D721Med (cell line): ENCODE data around the gene KCNQ4.

Experiments used
- DNase-seq: peaks from one replicate; pipeline ENCODE4 v3.0.0; 2011; ENCODE audit warnings: low spot score; ENCODE audit not compliant: insufficient read length
- FAIRE-seq: peaks from 2 replicates; lab custom pipeline; 2011; peaks lifted over from hg19 to GRCh38; lab: Jason Lieb, UNC
- CTCF ChIP-seq: IDR thresholded peaks from 2 replicates; pipeline ENCODE4 v1.5.1; 2012; ENCODE audit warnings: mild to moderate bottlenecking, control low read depth; ENCODE audit not compliant: insufficient read depth; ENCODE audit errors: missing control alignments

Gene KCNQ4

GRCh38 chr1:40838045-40838979 is 54.7 kb downstream of the KCNQ4 start:
- DNase-seq (no peak), FAIRE-seq (no peak)
- TF ChIP-seq CTCF, result no peak

- DNase-seq (no peak), FAIRE-seq (no peak)
- TF ChIP-seq CTCF, result no peak
These were observed 55.7 kb downstream of the KCNQ4 start for GRCh38 chr1:40838980-40839942.

GRCh38 chr1:40839943-40840335 is 56.4 kb downstream of the KCNQ4 start:
- TF ChIP-seq CTCF, result no peak
- FAIRE-seq (no peak), DNase-seq (no peak)

- FAIRE-seq (no peak), DNase-seq (no peak)
- TF ChIP-seq CTCF, result no peak
These were observed 57.1 kb downstream of the KCNQ4 start for GRCh38 chr1:40840526-40841323.

- TF ChIP-seq CTCF, result no peak
- DNase-seq (no peak), FAIRE-seq (no peak)
These were observed 58.0 kb downstream of the KCNQ4 start for GRCh38 chr1:40841602-40842001.

- FAIRE-seq (no peak), DNase-seq (no peak)
- no peak for TF ChIP-seq CTCF
These were observed 58.6 kb downstream of the KCNQ4 start for GRCh38 chr1:40842207-40842606.
